Stimulated activated CD8-positive, alpha-beta memory T cell treated with anti-CD3 and anti-CD28 coated beads, Interleukin-12 subunit alpha, Interleukin-12 subunit beta, amount 100 ng/mL, for 4 hours (primary cell): ENCODE measurements around the gene PTGER3.
"Not testable (repeated sequence)": the region's sequence is repeated elsewhere in the genome, so short reads cannot be mapped to it uniquely, and the experiment has no call there.

Source experiments
- DNase-seq: peaks from one replicate; pipeline ENCODE4 v3.0.0-alpha.2; 2020; ENCODE audit warnings: low read depth

Gene PTGER3

GRCh38 chr1:70947835-70948234, 99.8 kb downstream of the PTGER3 start:
- DNase-seq, result no peak

- DNase-seq, result no peak
These were observed 101.9 kb downstream of the PTGER3 start for GRCh38 chr1:70945676-70946075.

- DNase-seq, result no peak
These were observed 102.4 kb downstream of the PTGER3 start for GRCh38 chr1:70945251-70945650.

- DNase-seq, result no peak
These were observed 106.1 kb downstream of the PTGER3 start for GRCh38 chr1:70941563-70941962.

GRCh38 chr1:70940398-70940797, 107.2 kb downstream of the PTGER3 start:
- DNase-seq, result not testable (repeated sequence)

GRCh38 chr1:70934194-70934961, 113.2 kb downstream of the PTGER3 start:
- no peak for DNase-seq

- no peak for DNase-seq
These were observed 117.6 kb downstream of the PTGER3 start for GRCh38 chr1:70930062-70930461.

- no peak for DNase-seq
These were observed 125.4 kb downstream of the PTGER3 start for GRCh38 chr1:70922196-70922595.
